ENCODE measurements around the gene POLR2C.

Gene POLR2C

GRCh38 chr16:57462209-57462977 lies at the start of gene POLR2C:
TSS of gene POLR2C (plus strand) at chr16:57462679. CDS start at chr16:57462725, 46 bp downstream.
- H3K36me3 ChIP-seq (ENCODE audit: control insufficient read depth in 1 of 2, insufficient read depth in 2 of 2, low read length in 2 of 2) = peaks cover 38 to 69% of the 10 kb centered on the region in 2 donors
- no peak within 1 kb of the TSS for H3K27ac ChIP-seq (ENCODE audit: low read depth, low read length)
- H3K4me3 ChIP-seq (ENCODE audit: low read depth in 1 of 2, low read length in 2 of 2) = peak within 1 kb of the TSS; percentile 94 to 97
- peak within 1 kb of the TSS; percentile 87 to 95 for H3K9ac ChIP-seq (ENCODE audit: low read depth in 1 of 2, low read length in 2 of 2)
- no peaks in the 10 kb centered on the region for H3K9me3 ChIP-seq (ENCODE audit: control insufficient read depth in 1 of 2, low read length in 2 of 2)
- H3K27me3 ChIP-seq (ENCODE audit: control insufficient read depth in 1 of 2, insufficient read depth in 2 of 2, low read length in 2 of 2) = no peaks in the 10 kb centered on the region
- peaks cover 11 to 21% of the 10 kb centered on the region in 2 donors for H3K4me1 ChIP-seq (ENCODE audit: control insufficient read depth in 1 of 2, insufficient read depth in 2 of 2, low read length in 2 of 2)

- Histone ChIP-seq H3K4me1 (ENCODE audit: control insufficient read depth in 1 of 2, insufficient read depth in 2 of 2, low read length in 2 of 2) (peaks cover 9 to 15% of the 10 kb centered on the region in 2 donors), H3K27me3 (ENCODE audit: control insufficient read depth in 1 of 2, insufficient read depth in 2 of 2, low read length in 2 of 2) (no peaks in the 10 kb centered on the region), H3K27ac (ENCODE audit: low read depth, low read length) (no peak overlapping the region), H3K9ac (ENCODE audit: low read depth in 1 of 2, low read length in 2 of 2) (no peak overlapping the region), H3K9me3 (ENCODE audit: control insufficient read depth in 1 of 2, low read length in 2 of 2) (no peaks in the 10 kb centered on the region), H3K36me3 (ENCODE audit: control insufficient read depth in 1 of 2, insufficient read depth in 2 of 2, low read length in 2 of 2) (no peaks in the 10 kb centered on the region), H3K4me3 (ENCODE audit: low read depth in 1 of 2, low read length in 2 of 2) (no peak overlapping the region)
Observed at GRCh38 chr16:57413301-57413730, 49.2 kb upstream of the POLR2C start.

DNA sequence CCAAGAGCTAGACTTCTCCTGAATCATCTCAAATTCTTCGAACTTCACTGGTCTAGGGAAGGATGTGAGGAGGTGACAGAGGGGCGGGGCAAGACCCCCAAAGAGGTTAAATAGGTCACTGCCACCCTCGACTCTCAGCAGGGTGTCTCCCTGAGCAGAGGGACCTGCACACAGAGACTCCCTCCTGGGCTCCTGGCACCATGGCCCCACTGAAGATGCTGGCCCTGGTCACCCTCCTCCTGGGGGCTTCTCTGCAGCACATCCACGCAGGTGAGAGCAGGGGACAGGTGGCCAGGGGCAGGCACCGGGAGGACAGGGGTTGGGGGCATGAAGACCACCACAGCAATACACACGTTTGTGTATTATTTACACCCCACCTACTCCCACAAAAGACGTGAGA lies 48.7 kb upstream of the POLR2C start:
- no peaks in the 10 kb centered on the region for H3K36me3 ChIP-seq (ENCODE audit: control insufficient read depth in 1 of 2, insufficient read depth in 2 of 2, low read length in 2 of 2)
- no peak overlapping the region for H3K9ac ChIP-seq (ENCODE audit: low read depth in 1 of 2, low read length in 2 of 2)
- H3K9me3 ChIP-seq (ENCODE audit: control insufficient read depth in 1 of 2, low read length in 2 of 2) = no peaks in the 10 kb centered on the region
- H3K27ac ChIP-seq (ENCODE audit: low read depth, low read length) = no peak overlapping the region
- H3K27me3 ChIP-seq (ENCODE audit: control insufficient read depth in 1 of 2, insufficient read depth in 2 of 2, low read length in 2 of 2) = no peaks in the 10 kb centered on the region
- H3K4me3 ChIP-seq (ENCODE audit: low read depth in 1 of 2, low read length in 2 of 2) = no peak overlapping the region
- peaks cover 12 to 19% of the 10 kb centered on the region in 2 donors for H3K4me1 ChIP-seq (ENCODE audit: control insufficient read depth in 1 of 2, insufficient read depth in 2 of 2, low read length in 2 of 2)

DNA sequence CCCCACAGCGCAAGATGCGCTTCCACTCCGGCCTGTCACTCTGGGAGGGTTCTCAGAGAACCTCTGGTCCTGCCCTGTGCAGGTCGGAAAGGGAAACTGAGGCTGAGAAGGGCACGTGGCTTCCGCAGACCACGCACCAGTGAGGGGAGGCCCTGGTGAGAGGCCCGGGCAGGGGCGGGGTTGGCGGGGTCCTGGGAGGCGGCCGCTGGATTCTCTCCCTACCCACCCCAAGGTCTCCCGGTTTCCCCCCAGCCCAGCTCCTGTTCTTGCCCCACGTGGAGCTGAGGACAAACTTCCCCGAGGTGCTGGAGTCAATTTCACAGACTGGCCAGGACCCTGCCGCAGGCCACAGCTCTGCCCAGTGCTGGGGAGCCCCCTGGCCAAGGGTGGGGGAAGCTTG lies 46.4 kb upstream of the POLR2C start:
- H3K27me3 ChIP-seq (ENCODE audit: control insufficient read depth in 1 of 2, insufficient read depth in 2 of 2, low read length in 2 of 2) = no peaks in the 10 kb centered on the region
- no peaks in the 10 kb centered on the region for H3K9me3 ChIP-seq (ENCODE audit: control insufficient read depth in 1 of 2, low read length in 2 of 2)
- no peak overlapping the region for H3K4me3 ChIP-seq (ENCODE audit: low read depth in 1 of 2, low read length in 2 of 2)
- no peak overlapping the region for H3K9ac ChIP-seq (ENCODE audit: low read depth in 1 of 2, low read length in 2 of 2)
- H3K4me1 ChIP-seq (ENCODE audit: control insufficient read depth in 1 of 2, insufficient read depth in 2 of 2, low read length in 2 of 2) = peaks cover 17 to 27% of the 10 kb centered on the region in 2 donors
- no peak overlapping the region for H3K27ac ChIP-seq (ENCODE audit: low read depth, low read length)
- no peaks in the 10 kb centered on the region for H3K36me3 ChIP-seq (ENCODE audit: control insufficient read depth in 1 of 2, insufficient read depth in 2 of 2, low read length in 2 of 2)

- Histone ChIP-seq H3K4me1 (ENCODE audit: control insufficient read depth in 1 of 2, insufficient read depth in 2 of 2, low read length in 2 of 2) (peaks cover 21 to 27% of the 10 kb centered on the region in 2 donors), H3K27me3 (ENCODE audit: control insufficient read depth in 1 of 2, insufficient read depth in 2 of 2, low read length in 2 of 2) (no peaks in the 10 kb centered on the region), H3K9me3 (ENCODE audit: control insufficient read depth in 1 of 2, low read length in 2 of 2) (no peaks in the 10 kb centered on the region), H3K9ac (ENCODE audit: low read depth in 1 of 2, low read length in 2 of 2) (no peak overlapping the region), H3K27ac (ENCODE audit: low read depth, low read length) (no peak overlapping the region), H3K4me3 (ENCODE audit: low read depth in 1 of 2, low read length in 2 of 2) (no peak overlapping the region), H3K36me3 (ENCODE audit: control insufficient read depth in 1 of 2, insufficient read depth in 2 of 2, low read length in 2 of 2) (no peaks in the 10 kb centered on the region)
Observed at GRCh38 chr16:57419506-57419905, 43.0 kb upstream of the POLR2C start.

DNA sequence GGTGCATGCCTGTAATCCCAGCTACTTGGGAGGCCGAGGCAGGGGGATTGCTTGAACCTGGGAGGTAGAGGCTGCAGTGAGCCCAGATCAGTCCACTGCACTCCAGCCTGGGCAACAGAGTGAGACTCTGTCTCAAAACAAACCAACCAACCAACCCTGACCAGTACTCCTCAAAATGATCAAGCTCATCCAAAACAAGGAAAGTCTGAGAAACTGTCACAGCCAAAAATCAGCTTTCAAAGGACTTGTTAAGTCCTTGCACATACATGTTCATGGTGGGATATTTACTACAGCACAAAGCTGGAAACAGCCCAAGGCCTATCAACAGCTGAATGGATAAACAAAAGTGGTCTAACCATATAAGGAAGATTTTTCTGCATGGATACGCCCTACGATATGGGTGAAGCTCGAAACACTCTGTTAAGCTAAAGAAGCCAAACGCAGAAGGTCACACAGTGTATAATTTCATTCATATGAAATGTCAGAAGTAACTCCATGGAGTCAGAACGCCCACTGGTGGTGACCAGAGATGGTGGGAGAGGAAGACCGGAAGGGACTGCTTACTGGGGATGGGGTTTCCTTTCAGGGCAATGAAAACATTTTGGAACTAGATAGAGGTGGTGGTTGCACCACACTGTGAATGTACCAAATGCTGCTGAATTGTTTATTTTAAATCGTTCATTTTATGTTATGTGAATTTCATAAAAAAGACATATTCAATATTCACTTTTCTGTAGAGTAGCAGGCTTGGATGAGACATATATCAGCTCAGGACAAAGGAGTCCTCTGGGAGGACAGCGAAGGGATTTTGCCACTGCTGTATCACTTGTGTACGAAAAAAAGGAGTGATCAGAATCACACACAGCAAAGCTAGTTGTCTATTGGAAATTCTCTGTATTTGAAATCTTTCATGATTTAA lies 40.2 kb upstream of the POLR2C start:
- H3K9ac ChIP-seq (ENCODE audit: low read depth in 1 of 2, low read length in 2 of 2) = no peak overlapping the region

DNA sequence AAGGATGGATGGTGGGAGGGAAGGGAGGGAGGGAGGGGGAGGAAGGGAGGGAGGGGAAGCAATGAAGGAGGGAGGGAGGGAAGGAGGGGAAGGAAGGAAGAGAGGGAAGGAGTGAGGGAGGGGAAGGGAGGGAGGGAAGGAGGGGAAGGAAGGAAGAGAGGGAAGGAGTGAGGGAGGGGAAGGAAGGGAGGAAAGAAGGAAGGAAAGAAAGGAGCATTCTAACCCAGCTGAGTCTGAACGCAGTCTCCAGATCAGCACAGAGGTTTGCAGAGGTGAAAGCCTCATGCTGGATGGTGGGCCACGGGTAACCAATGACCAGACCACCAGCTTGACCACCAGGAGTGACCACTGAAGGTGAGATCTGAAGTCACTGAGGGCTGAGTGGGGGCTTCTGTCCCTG lies 39.3 kb upstream of the POLR2C start:
- Histone ChIP-seq H3K4me3 (ENCODE audit: low read depth in 1 of 2, low read length in 2 of 2) (no peak overlapping the region), H3K36me3 (ENCODE audit: control insufficient read depth in 1 of 2, insufficient read depth in 2 of 2, low read length in 2 of 2) (peaks cover 0 to 12% of the 10 kb centered on the region in 2 donors), H3K9me3 (ENCODE audit: control insufficient read depth in 1 of 2, low read length in 2 of 2) (no peaks in the 10 kb centered on the region), H3K27me3 (ENCODE audit: control insufficient read depth in 1 of 2, insufficient read depth in 2 of 2, low read length in 2 of 2) (no peaks in the 10 kb centered on the region), H3K27ac (ENCODE audit: low read depth, low read length) (no peak overlapping the region), H3K9ac (ENCODE audit: low read depth in 1 of 2, low read length in 2 of 2) (no peak overlapping the region), H3K4me1 (ENCODE audit: control insufficient read depth in 1 of 2, insufficient read depth in 2 of 2, low read length in 2 of 2) (peaks cover 12% of the 10 kb centered on the region in 2 donors)

More for the DNA sequence above, 40.2 kb upstream of the POLR2C start:
- H3K36me3 ChIP-seq (ENCODE audit: control insufficient read depth in 1 of 2, insufficient read depth in 2 of 2, low read length in 2 of 2) = peaks cover 0 to 5% of the 10 kb centered on the region in 2 donors
- peaks cover 13 to 17% of the 10 kb centered on the region in 2 donors for H3K4me1 ChIP-seq (ENCODE audit: control insufficient read depth in 1 of 2, insufficient read depth in 2 of 2, low read length in 2 of 2)
- no peaks in the 10 kb centered on the region for H3K27me3 ChIP-seq (ENCODE audit: control insufficient read depth in 1 of 2, insufficient read depth in 2 of 2, low read length in 2 of 2)
- H3K9me3 ChIP-seq (ENCODE audit: control insufficient read depth in 1 of 2, low read length in 2 of 2) = no peaks in the 10 kb centered on the region
- no peak overlapping the region for H3K4me3 ChIP-seq (ENCODE audit: low read depth in 1 of 2, low read length in 2 of 2)
- H3K27ac ChIP-seq (ENCODE audit: low read depth, low read length) = no peak overlapping the region

- Histone ChIP-seq H3K36me3 (ENCODE audit: control insufficient read depth in 1 of 2, insufficient read depth in 2 of 2, low read length in 2 of 2) (peaks cover 0 to 24% of the 10 kb centered on the region in 2 donors), H3K4me1 (ENCODE audit: control insufficient read depth in 1 of 2, insufficient read depth in 2 of 2, low read length in 2 of 2) (peaks cover 0 to 4% of the 10 kb centered on the region in 2 donors), H3K27me3 (ENCODE audit: control insufficient read depth in 1 of 2, insufficient read depth in 2 of 2, low read length in 2 of 2) (no peaks in the 10 kb centered on the region), H3K9me3 (ENCODE audit: control insufficient read depth in 1 of 2, low read length in 2 of 2) (no peaks in the 10 kb centered on the region), H3K27ac (ENCODE audit: low read depth, low read length) (no peak overlapping the region), H3K9ac (ENCODE audit: low read depth in 1 of 2, low read length in 2 of 2) (no peak overlapping the region), H3K4me3 (ENCODE audit: low read depth in 1 of 2, low read length in 2 of 2) (no peak overlapping the region)
Observed at GRCh38 chr16:57424583-57424982, 37.9 kb upstream of the POLR2C start.

DNA sequence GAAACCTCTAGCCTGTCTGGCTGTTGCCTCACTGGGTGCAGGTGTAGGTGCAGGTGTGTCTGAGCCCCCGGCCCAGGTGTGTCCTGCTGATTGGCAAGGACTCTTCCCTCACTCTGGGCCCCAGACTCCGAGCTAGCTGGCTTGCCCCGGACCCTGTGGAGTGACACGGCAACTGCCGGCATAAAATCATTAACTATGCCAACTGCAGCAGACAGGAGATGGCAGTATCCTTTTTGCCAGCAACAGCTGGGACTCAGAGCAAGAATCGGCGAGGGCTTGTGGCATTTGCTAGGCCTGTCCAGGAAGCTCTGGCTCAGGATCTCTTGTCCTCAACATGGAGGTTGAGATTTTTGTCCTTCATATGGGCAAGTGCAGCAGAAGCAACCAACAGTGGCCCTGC lies 36.1 kb upstream of the POLR2C start:
- Histone ChIP-seq H3K27me3 (ENCODE audit: control insufficient read depth in 1 of 2, insufficient read depth in 2 of 2, low read length in 2 of 2) (no peaks in the 10 kb centered on the region), H3K9me3 (ENCODE audit: control insufficient read depth in 1 of 2, low read length in 2 of 2) (no peaks in the 10 kb centered on the region), H3K27ac (ENCODE audit: low read depth, low read length) (no peak overlapping the region), H3K4me1 (ENCODE audit: control insufficient read depth in 1 of 2, insufficient read depth in 2 of 2, low read length in 2 of 2) (peaks cover 0 to 4% of the 10 kb centered on the region in 2 donors), H3K36me3 (ENCODE audit: control insufficient read depth in 1 of 2, insufficient read depth in 2 of 2, low read length in 2 of 2) (peaks cover 16 to 40% of the 10 kb centered on the region in 2 donors), H3K4me3 (ENCODE audit: low read depth in 1 of 2, low read length in 2 of 2) (no peak overlapping the region), H3K9ac (ENCODE audit: low read depth in 1 of 2, low read length in 2 of 2) (no peak overlapping the region)

DNA sequence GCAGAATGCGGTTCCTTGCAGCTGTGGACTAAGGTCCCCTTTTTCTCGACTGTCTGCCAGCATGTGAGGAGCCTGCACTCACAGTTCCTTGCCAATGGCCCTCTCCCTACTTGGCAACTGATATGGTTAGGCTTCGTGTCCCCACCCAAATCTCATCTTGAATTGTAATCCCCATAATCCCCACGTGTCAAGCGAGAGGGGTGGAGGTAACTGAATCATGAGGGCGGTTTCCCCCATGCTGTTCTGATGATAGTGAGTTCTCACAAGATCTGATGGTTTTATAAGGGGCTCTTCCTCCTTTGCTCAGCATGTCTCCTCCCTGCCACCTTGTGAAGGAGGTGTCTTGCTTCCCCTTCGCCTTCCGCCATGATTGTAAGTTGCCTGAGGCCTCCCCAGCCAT lies 35.2 kb upstream of the POLR2C start:
- Histone ChIP-seq H3K27me3 (ENCODE audit: control insufficient read depth in 1 of 2, insufficient read depth in 2 of 2, low read length in 2 of 2) (no peaks in the 10 kb centered on the region), H3K27ac (ENCODE audit: low read depth, low read length) (no peak overlapping the region), H3K36me3 (ENCODE audit: control insufficient read depth in 1 of 2, insufficient read depth in 2 of 2, low read length in 2 of 2) (peaks cover 20 to 48% of the 10 kb centered on the region in 2 donors), H3K4me1 (ENCODE audit: control insufficient read depth in 1 of 2, insufficient read depth in 2 of 2, low read length in 2 of 2) (peaks cover under 1 to 4% of the 10 kb centered on the region in 2 donors), H3K9me3 (ENCODE audit: control insufficient read depth in 1 of 2, low read length in 2 of 2) (no peaks in the 10 kb centered on the region), H3K9ac (ENCODE audit: low read depth in 1 of 2, low read length in 2 of 2) (no peak overlapping the region), H3K4me3 (ENCODE audit: low read depth in 1 of 2, low read length in 2 of 2) (no peak overlapping the region)
